K562 (cell line): ENCODE measurements around the gene CXCL14. TPM values are rescaled to one million over a fixed set of nuclear protein-coding genes. Genes with fewer than 3 reads are reported as not detected.

Experiments
- ATAC-seq: fragments of 200-7000 bp; cut with Tn5 transposase; 3 replicates; pipeline ENCODE4 v1.9.1; 2020; ENCODE audit warnings: moderate library complexity
- BruUV-seq: library from RNA; stranded (reverse); fragments of 400-500 nt; replicated peaks from 2 replicates; lab custom pipeline; 2021; lab: Mats Ljungman, UMichigan
- CTCF ChIA-PET: fragments of 300-600 bp; formaldehyde crosslinking; extraction: SDS; loops from one replicate; lab custom pipeline; 2021; ENCODE audit warnings: low intra/inter-chr PET ratio; lab: Yijun Ruan, JAX
- POLR2A ChIA-PET: fragments of 300-600, 350-650 bp; sonication (Branson Sonifier 250); formaldehyde crosslinking; extraction: SDS; loops from one replicate; lab custom pipeline; 2021; ENCODE audit warnings: antibody characterized with exemption, inconsistent platforms; lab: Yijun Ruan, JAX
- DNase-seq, 4 experiments: peaks; one replicate each; pipeline versions ENCODE4 v3.0.0 to v3.0.0-alpha.2; 2011 to 2018; ENCODE audit warnings: low spot score in 3 of 4, mixed read lengths in 3 of 4; ENCODE audit errors: extremely low read depth in 1 of 4
- FAIRE-seq: peaks from 2 replicates; lab custom pipeline; 2011; peaks lifted over from hg19 to GRCh38; lab: Jason Lieb, UNC
- H2AFZ ChIP-seq: 2 replicates; pipeline ENCODE4 v1.6.0; 2011; ENCODE audit warnings: low read depth, low read length, control low read depth, inconsistent platforms
- H3K27ac ChIP-seq: fragments of 200-600 bp; 3 replicates; pipeline ENCODE4 v1.8.0; 2011; ENCODE audit warnings: low read depth, mild to moderate bottlenecking, control low read depth, inconsistent platforms, low read length, moderate library complexity, mixed read lengths; ENCODE audit errors: extremely low read depth
- H3K27me3 ChIP-seq, 2 experiments: fragments of 300-600 bp in 1 of 2; 2 replicates in 1 of 2; 3 replicates in 1 of 2; pipeline versions ENCODE4 v1.6.0 to v1.8.0; 2011; ENCODE audit warnings: inconsistent platforms in 2 of 2, low read length in 2 of 2, mild to moderate bottlenecking in 1 of 2, mixed read lengths in 1 of 2, moderate library complexity in 1 of 2; ENCODE audit not compliant: control insufficient read depth in 2 of 2, insufficient read depth in 2 of 2
- H3K36me3 ChIP-seq: fragments of 300-600 bp; 3 replicates; pipeline ENCODE4 v1.8.0; 2011; ENCODE audit warnings: mild to moderate bottlenecking, low read length, inconsistent platforms; ENCODE audit not compliant: control insufficient read depth, insufficient read depth
- H3K4me1 ChIP-seq, 2 experiments: fragments of 200-600 bp in 1 of 2; replicated peaks in 1 of 2; 2 replicates in 1 of 2; 3 replicates in 1 of 2; pipeline versions ENCODE4 v1.5.1 to v1.8.0; 2011; ENCODE audit warnings: inconsistent platforms in 2 of 2, low read length in 2 of 2, mild to moderate bottlenecking in 1 of 2, mixed read lengths in 1 of 2, moderate library complexity in 1 of 2; ENCODE audit not compliant: control insufficient read depth in 2 of 2, insufficient read depth in 2 of 2
- H3K4me2 ChIP-seq: 2 replicates; pipeline ENCODE4 v1.6.1; 2011; ENCODE audit warnings: low read length, control low read depth, inconsistent platforms, mixed read lengths; ENCODE audit not compliant: insufficient read depth
- H3K4me3 ChIP-seq: fragments of 200-600 bp; sonication (generic), shearing (Covaris generic); 2 replicates; pipeline ENCODE4 v1.5.1; 2016; ENCODE audit warnings: control low read depth, inconsistent platforms
- H3K79me2 ChIP-seq: fragments of 200-600 bp; 3 replicates; pipeline ENCODE4 v1.8.0; 2011; ENCODE audit warnings: low read length, inconsistent platforms; ENCODE audit not compliant: control insufficient read depth, insufficient read depth
- H3K9ac ChIP-seq, 2 experiments: 2 replicates each; pipeline versions ENCODE4 v1.6.0 to v1.6.1; 2011; ENCODE audit warnings: low read depth in 2 of 2, low read length in 2 of 2, control low read depth in 1 of 2, inconsistent platforms in 1 of 2, mild to moderate bottlenecking in 1 of 2, mixed read lengths in 1 of 2; ENCODE audit not compliant: insufficient read depth in 1 of 2
- H3K9me1 ChIP-seq: one replicate; pipeline ENCODE4 v1.6.0; 2011; ENCODE audit warnings: inconsistent platforms, mild to moderate bottlenecking, low read length, moderate library complexity; ENCODE audit not compliant: control insufficient read depth, insufficient read depth
- H3K9me3 ChIP-seq: replicated peaks from 2 replicates; pipeline ENCODE4 v1.5.1; 2011; ENCODE audit warnings: low read depth, low read length, inconsistent platforms; ENCODE audit not compliant: control insufficient read depth, insufficient read depth
- H4K20me1 ChIP-seq: replicated peaks from 2 replicates; pipeline ENCODE4 v1.6.1; 2011; ENCODE audit warnings: low read length, inconsistent platforms, mixed read lengths; ENCODE audit not compliant: control insufficient read depth, insufficient read depth
- ARHGAP35 ChIP-seq: fragments of 450-650 bp; IDR thresholded peaks from 2 replicates; pipeline ENCODE4 v1.6.1; 2018; ENCODE audit not compliant: partially characterized antibody
- CREM ChIP-seq: IDR thresholded peaks from 2 replicates; pipeline ENCODE4 v1.6.1; 2014; ENCODE audit warnings: antibody characterized with exemption, low read depth
- DMBX1 ChIP-seq: fragments of 250-450 bp; sonication (Bioruptor Pico); IDR thresholded peaks from 2 replicates; pipeline ENCODE4 v1.8.0; 2022; ENCODE audit warnings: inconsistent platforms, mild to moderate bottlenecking, moderate library complexity, borderline replicate concordance
- FOXA1 ChIP-seq: fragments of 450-650 bp; IDR thresholded peaks from 2 replicates; pipeline ENCODE4 v1.6.1; 2016; ENCODE audit warnings: mild to moderate bottlenecking, borderline replicate concordance
- GATAD2A ChIP-seq: fragments of 450-650 bp; IDR thresholded peaks from 2 replicates; pipeline ENCODE4 v1.6.1; 2017
- HBP1 ChIP-seq: fragments of 450-650 bp; formaldehyde crosslinking; IDR thresholded peaks from 2 replicates; pipeline ENCODE4 v1.4.0; 2022; ENCODE audit warnings: missing genetic modification characterization
- HDAC6 ChIP-seq: IDR thresholded peaks from 2 replicates; pipeline ENCODE4 v1.6.1; 2012; ENCODE audit warnings: low read depth, mild to moderate bottlenecking, control low read depth, inconsistent platforms, low read length, moderate library complexity
- ID3 ChIP-seq, 2 experiments: fragments of 250-450 bp in 1 of 2; fragments of 450-650 bp in 1 of 2; sonication (Bioruptor Pico) in 1 of 2; IDR thresholded peaks; 2 replicates each; pipeline versions ENCODE4 v1.6.1 to v1.8.0; 2016 to 2021; ENCODE audit warnings: mild to moderate bottlenecking in 2 of 2, moderate library complexity in 2 of 2, missing compliant biosample characterization in 1 of 2, missing genetic modification characterization in 1 of 2
- KLF13 ChIP-seq: fragments of 450-650 bp; IDR thresholded peaks from 2 replicates; pipeline ENCODE4 v1.6.1; 2016; ENCODE audit warnings: missing genetic modification characterization, low read depth, mild to moderate bottlenecking, missing compliant biosample characterization, moderate library complexity, borderline replicate concordance
- NFE2 ChIP-seq: IDR thresholded peaks from 2 replicates; pipeline ENCODE4 v1.6.1; 2014; ENCODE audit warnings: antibody characterized with exemption, low read depth
- PHF20 ChIP-seq: fragments of 450-650 bp; IDR thresholded peaks from 2 replicates; pipeline ENCODE4 v1.6.1; 2018; ENCODE audit not compliant: partially characterized antibody
- SMAD3 ChIP-seq: fragments of 450-650 bp; formaldehyde crosslinking; conservative IDR thresholded peaks from 2 replicates; pipeline ENCODE4 v1.4.0; 2020; ENCODE audit warnings: mild to moderate bottlenecking
- TCF7L2 ChIP-seq: fragments of 150-350 bp; IDR thresholded peaks from 2 replicates; pipeline ENCODE4 v1.6.1; 2016; ENCODE audit warnings: low read depth, mild to moderate bottlenecking, low read length, moderate library complexity
- ZBTB49 ChIP-seq: sonication (generic); formaldehyde crosslinking; IDR thresholded peaks from 2 replicates; pipeline ENCODE4 v1.8.0; 2022; ENCODE audit warnings: missing genetic modification reagents, mild to moderate bottlenecking, borderline replicate concordance
- ZFP91 ChIP-seq: sonication (generic); formaldehyde crosslinking; IDR thresholded peaks from 2 replicates; pipeline ENCODE4 v1.8.0; 2022; ENCODE audit warnings: mild to moderate bottlenecking, missing genetic modification reagents
- ZNF668 ChIP-seq: fragments of 250-450 bp; sonication (Bioruptor Pico); IDR thresholded peaks from 2 replicates; pipeline ENCODE4 v1.8.0; 2022; ENCODE audit warnings: mild to moderate bottlenecking, inconsistent platforms
- WGBS: fragments of 100-300 bp; shearing (Covaris generic); methylation state at CpG from one replicate; pipeline ENCODE4 v1.1.6; 2016; ENCODE audit warnings: low coverage, mixed read lengths; ENCODE audit not compliant: insufficient coverage; ENCODE audit errors: missing lambda C conversion rate; 5-methylcytosine and 5-hydroxymethylcytosine counted together
- in situ Hi-C: fragments of 300-500 bp; cut with MboI; formaldehyde crosslinking; loops from 4 replicates; pipeline ENCODE4 v1.15.0; 2018; ENCODE audit warnings: inconsistent platforms, mixed read lengths
- intact Hi-C: fragments of 100-400 bp; cut with micrococcal nuclease; formaldehyde crosslinking; loops from 2 replicates; pipeline ENCODE4 v1.14.2; 2022
- polyA plus RNA-seq, 8 experiments: library from polyadenylated mRNA; depleted of rRNA in 4 of 8; stranded (reverse) in 5 of 8; unstranded in 3 of 8; fragments of >200 nt; fragmentation: Nextera tagmentation in 2 of 8; fragmentation: Illumina TruSeq in 1 of 8; extraction: Ambion mirVana in 2 of 8; extraction: Trizol in 1 of 8; gene quantifications; 2 replicates each; pipeline versions ENCODE4 v1.2.1 to v1.2.3, GENCODE V29; 2011 to 2014; ENCODE audit warnings: inconsistent platforms in 1 of 8, missing spikeins in 1 of 8
- total RNA-seq, 7 experiments: library from RNA; depleted of rRNA in 6 of 7; stranded (reverse); fragments of >200 nt in 6 of 7; fragmentation: Illumina TruSeq in 2 of 7; extraction: Trizol in 2 of 7; gene quantifications; 2 replicates each; pipeline versions ENCODE4 v1.2.1 to v1.2.3, GENCODE V29; 2011 to 2021; ENCODE audit warnings: low replicate concordance in 1 of 7

CXCL14 gene
- total and polyA plus RNA-seq, 9 of the 15 experiments (the other 6 are each of a cell fraction or from before 2014, with no cell fraction given), result not detected

GRCh38 chr5:135533794-135534193 lies 45.0 kb downstream of the CXCL14 start:
- Histone ChIP-seq H2AFZ (no peak overlapping the region), H3K9me3 (no peaks in the 10 kb centered on the region), H3K9ac (no peak overlapping the region), H3K27ac (no peak overlapping the region), H3K9me1 (no peaks in the 10 kb centered on the region), H3K4me1 (no peaks in the 10 kb centered on the region; a peak in 1 of 5 replicates), H4K20me1 (no peaks in the 10 kb centered on the region), H3K79me2 (no peaks in the 10 kb centered on the region), H3K27me3 (peaks cover 0 to 3% of the 10 kb centered on the region in 2 experiments; a peak in 1 of 5 replicates), H3K36me3 (no peaks in the 10 kb centered on the region), H3K4me3 (no peak overlapping the region), H3K4me2 (no peak overlapping the region)
- in situ Hi-C loops (no loop called here), intact Hi-C loops (no loop called here)
- BruUV-seq, result no TSS peak
- ChIA-PET CTCF (interaction anchor here (0.5 kb wide), 1 partner anchor 20 kb away, joined by 3 read pairs; no protein-coding TSS in a partner anchor), POLR2A (no interaction called here)
- DNase-seq, result no peak
- 4% methylated on average over 3 of the region's 3 CpGs for WGBS
- no peak for FAIRE-seq
- ATAC-seq, result no peak
- no peak for TF ChIP-seq GATAD2A
- no peak for TF ChIP-seq NFE2
- TF ChIP-seq HBP1, result no peak
- no peak for TF ChIP-seq ID3 (CRISPR knock-in tag; IDR thresholded peaks at IDR 0.05)
- TF ChIP-seq ID3 (tag; IDR thresholded peaks at IDR 0.05), result no peak
- TF ChIP-seq SMAD3 (CRISPR knock-in tag), result no peak
- no peak for TF ChIP-seq ZNF668 (CRISPR knock-in tag)
- TF ChIP-seq FOXA1, result no peak
- no peak for TF ChIP-seq KLF13
- no peak for TF ChIP-seq PHF20
- TF ChIP-seq ZFP91 (CRISPR knock-in tag), result no peak
- no peak for TF ChIP-seq ZBTB49
- TF ChIP-seq CREM, result no peak
- no peak for TF ChIP-seq DMBX1 (CRISPR knock-in tag)
- TF ChIP-seq ARHGAP35, result no peak
- TF ChIP-seq HDAC6, result no peak
- TF ChIP-seq TCF7L2, result no peak
